GM23248 (cell line): ENCODE data around the gene CYB5A. TPM values are rescaled to one million over a fixed set of nuclear protein-coding genes. Genes with fewer than 3 reads are reported as not detected.

Source experiments
- DNase-seq: peaks from one replicate; pipeline ENCODE4 v3.0.0-alpha.2; 2015
- H2AFZ ChIP-seq: fragments of 200-600 bp; sonication (generic); 2 replicates; pipeline ENCODE4 v1.6.1; 2016; ENCODE audit warnings: antibody characterized with exemption
- H3F3A ChIP-seq: fragments of 200-600 bp; sonication (generic); 2 replicates; pipeline ENCODE4 v1.6.1; 2016; ENCODE audit warnings: mild to moderate bottlenecking, antibody characterized with exemption, mixed run types; ENCODE audit not compliant: insufficient read depth
- H3K27ac ChIP-seq: fragments of 200-600 bp; sonication (generic); 2 replicates; pipeline ENCODE4 v1.5.1; 2016; ENCODE audit warnings: mild to moderate bottlenecking
- H3K27me3 ChIP-seq: fragments of 200-600 bp; sonication (generic); replicated peaks from 2 replicates; pipeline ENCODE4 v1.6.1; 2016; ENCODE audit warnings: mild to moderate bottlenecking; ENCODE audit not compliant: insufficient read depth
- H3K36me3 ChIP-seq: fragments of 200-600 bp; sonication (generic); 2 replicates; pipeline ENCODE4 v1.6.1; 2016; ENCODE audit warnings: low read depth, mild to moderate bottlenecking
- H3K4me1 ChIP-seq: fragments of 200-600 bp; sonication (generic); 2 replicates; pipeline ENCODE4 v1.6.1; 2016; ENCODE audit warnings: mild to moderate bottlenecking; ENCODE audit not compliant: insufficient read depth
- H3K4me2 ChIP-seq: fragments of 200-600 bp; sonication (generic); one replicate; pipeline ENCODE4 v1.6.1; 2016; ENCODE audit warnings: mild to moderate bottlenecking; ENCODE audit not compliant: unreplicated experiment
- H3K4me3 ChIP-seq: fragments of 200-600 bp; sonication (generic); 2 replicates; pipeline ENCODE4 v1.5.1; 2016; ENCODE audit warnings: mild to moderate bottlenecking
- H3K79me2 ChIP-seq: fragments of 200-600 bp; sonication (generic); 2 replicates; pipeline ENCODE4 v1.6.1; 2016; ENCODE audit warnings: mild to moderate bottlenecking; ENCODE audit not compliant: insufficient read depth
- H3K9ac ChIP-seq: fragments of 200-600 bp; sonication (generic); 2 replicates; pipeline ENCODE4 v1.6.1; 2016; ENCODE audit warnings: mild to moderate bottlenecking
- H3K9me2 ChIP-seq: fragments of 200-600 bp; sonication (generic); 2 replicates; pipeline ENCODE4 v1.6.1; 2016; ENCODE audit warnings: mixed run types, mild to moderate bottlenecking, moderate library complexity; ENCODE audit not compliant: insufficient read depth
- H3K9me3 ChIP-seq: fragments of 200-600 bp; sonication (generic); one replicate; pipeline ENCODE4 v1.6.1; 2017; ENCODE audit warnings: low read depth
- H4K20me1 ChIP-seq: fragments of 200-600 bp; sonication (generic); 2 replicates; pipeline ENCODE4 v1.6.0; 2016; ENCODE audit not compliant: insufficient read depth
- EZH2 ChIP-seq: fragments of 200-600 bp; sonication (generic); IDR thresholded peaks from 2 replicates; pipeline ENCODE4 v1.6.1; 2018; ENCODE audit warnings: antibody characterized with exemption, mild to moderate bottlenecking; ENCODE audit not compliant: insufficient read depth, poor library complexity, severe bottlenecking
- EZH2phosphoT487 ChIP-seq: fragments of 200-600 bp; sonication (generic); IDR thresholded peaks from 2 replicates; pipeline ENCODE4 v1.6.1; 2018; ENCODE audit warnings: antibody characterized with exemption, moderate library complexity, mild to moderate bottlenecking, low read depth; ENCODE audit not compliant: insufficient read depth
- whole genome bisulfite sequencing, 2 experiments: methylation state at CpG; one replicate each; pipeline ENCODE4 v1.1.6; 2015 to 2017; ENCODE audit warnings: low lambda C conversion rate in 2 of 2, low coverage in 1 of 2; ENCODE audit errors: missing lambda C conversion rate in 2 of 2; 5-methylcytosine and 5-hydroxymethylcytosine counted together
- in situ Hi-C: fragments of 300-500 bp; cut with MboI; formaldehyde crosslinking; loops from 2 replicates; pipeline ENCODE4 v1.15.0; 2020
- polyA plus RNA-seq: library from polyadenylated mRNA; unstranded; fragments of >200 nt; fragmentation: Nextera tagmentation; extraction: Ambion mirVana; gene quantifications from 2 replicates; pipeline ENCODE4 v1.2.1, GENCODE V29; 2016
- total RNA-seq: library from RNA; depleted of rRNA; stranded (reverse); fragments of >200 nt; shearing (Covaris generic); gene quantifications from 2 replicates; pipeline ENCODE4 v1.2.3, GENCODE V29; 2014

Gene CYB5A
- total and polyA plus RNA-seq, 2 experiments from 2014 or later: 55.0 to 117 TPM

DNA sequence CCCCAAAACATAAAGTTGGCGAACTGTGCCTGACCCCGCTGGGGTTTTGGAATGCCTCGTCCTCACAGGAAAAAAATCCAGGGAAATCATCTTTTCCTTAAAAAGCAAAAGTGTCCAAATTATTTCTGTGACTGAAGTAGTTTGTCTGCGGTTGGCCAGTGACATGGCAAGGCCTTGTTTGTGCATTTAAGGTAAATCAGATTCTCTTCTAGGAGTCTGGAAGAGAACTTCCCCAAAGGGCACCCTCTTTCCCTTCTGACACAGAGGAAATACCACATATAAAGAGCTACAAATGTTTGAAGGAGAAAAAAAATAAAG lies 737 bp upstream of the CYB5A start:
- Histone ChIP-seq H3K9ac (peak overlapping the region; percentile 69), H3K4me2 (peak overlapping the region; percentile 81), H3K27ac (0 out of 2 replicates have a peak overlapping the region, but pooled peaks have one; percentile 0), H4K20me1 (no peaks in the 10 kb centered on the region), H2AFZ (peak overlapping the region; percentile 92), H3K27me3 (no peaks in the 10 kb centered on the region), H3K79me2 (no peaks in the 10 kb centered on the region), H3K9me3 (no peaks in the 10 kb centered on the region), H3K4me1 (peaks cover 23% of the 10 kb centered on the region), H3F3A (peaks cover 34% of the 10 kb centered on the region; the same call in 1 of the 2 replicates), H3K36me3 (no peaks in the 10 kb centered on the region), H3K4me3 (peak overlapping the region; percentile 81), H3K9me2 (no peaks in the 10 kb centered on the region)
- 13 to 19% methylated on average over 4 of the region's 4 CpGs for WGBS, 2 experiments
- in situ Hi-C loops: no loop called here
- TF ChIP-seq EZH2phosphoT487: no peak
- no peak for TF ChIP-seq EZH2
- no peak for DNase-seq

DNA sequence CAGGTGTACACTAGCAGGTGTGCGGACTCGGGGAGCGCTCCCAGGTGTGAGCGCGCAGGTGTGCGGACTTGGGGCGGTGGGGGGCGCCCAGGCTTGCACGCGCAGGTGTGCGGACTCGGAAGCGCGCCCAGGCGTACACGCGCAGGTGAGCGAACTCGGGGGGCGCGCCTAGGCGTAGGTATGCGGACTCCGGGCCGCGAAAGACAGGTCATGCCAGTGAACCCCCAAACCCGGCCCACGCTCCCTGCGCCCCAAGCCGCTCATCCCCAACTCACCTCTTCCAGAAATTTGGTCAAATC lies 342 bp downstream of the CYB5A start:
- H3K27ac ChIP-seq: no peak overlapping the region
- peak overlapping the region; percentile 81 for H3K4me2 ChIP-seq
- no peaks in the 10 kb centered on the region for H3K27me3 ChIP-seq
- in situ Hi-C loops: no loop called here
- H3K4me1 ChIP-seq: peaks cover 23% of the 10 kb centered on the region
- no peaks in the 10 kb centered on the region for H3K36me3 ChIP-seq
- H3K4me3 ChIP-seq: peak overlapping the region; percentile 81
- H2AFZ ChIP-seq: peak overlapping the region; percentile 92
- 1 to 7% methylated on average over 7 to 30 of the region's 30 CpGs for WGBS, 2 experiments
- no peak for TF ChIP-seq EZH2
- no peak for TF ChIP-seq EZH2phosphoT487
- DNase-seq: no peak
- H3F3A ChIP-seq: peaks cover 34% of the 10 kb centered on the region; the same call in 1 of the 2 replicates
- H4K20me1 ChIP-seq: no peaks in the 10 kb centered on the region
- no peaks in the 10 kb centered on the region for H3K9me2 ChIP-seq
- H3K9me3 ChIP-seq: no peaks in the 10 kb centered on the region
- no peaks in the 10 kb centered on the region for H3K79me2 ChIP-seq
- H3K9ac ChIP-seq: peak overlapping the region; percentile 55

DNA sequence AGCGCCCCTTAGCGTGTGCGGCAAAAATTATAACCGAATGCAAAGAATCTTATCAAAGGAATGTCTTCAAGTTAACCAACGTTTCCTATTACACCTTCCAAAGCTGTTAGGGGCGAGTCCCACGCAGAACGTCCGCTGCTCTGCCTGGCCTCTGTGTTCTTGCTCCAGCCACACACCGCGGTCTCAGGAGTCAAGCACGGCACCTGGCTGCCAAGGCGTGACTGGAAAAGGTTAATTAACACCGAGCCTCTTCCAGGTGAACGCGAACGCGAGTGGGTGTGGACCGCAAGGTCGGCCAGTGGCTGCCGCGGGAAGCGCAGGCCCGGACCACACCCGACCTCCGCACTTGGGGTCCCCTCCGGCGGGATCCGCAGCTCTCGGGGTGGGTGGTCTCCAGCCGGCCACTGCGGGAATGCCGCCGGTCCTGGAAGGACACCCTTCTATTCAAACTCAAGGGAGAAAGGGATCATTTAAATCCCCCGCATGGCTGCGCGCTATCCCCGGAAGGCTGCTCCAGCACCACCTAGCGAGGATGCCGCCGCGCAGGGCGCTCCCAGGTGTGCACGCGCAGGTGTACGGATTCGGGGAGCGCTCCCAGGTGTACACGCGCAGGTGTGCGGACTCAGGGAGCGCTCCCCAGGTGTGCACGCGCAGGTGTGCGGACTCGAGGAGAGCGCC lies 830 bp downstream of the CYB5A start:
- Histone ChIP-seq H2AFZ (peak overlapping the region; percentile 92; the same call in 1 of the 2 replicates), H3K79me2 (no peaks in the 10 kb centered on the region), H3K9me2 (no peaks in the 10 kb centered on the region), H3K36me3 (no peaks in the 10 kb centered on the region), H3F3A (peaks cover 34% of the 10 kb centered on the region; the same call in 1 of the 2 replicates), H3K27me3 (no peaks in the 10 kb centered on the region), H3K4me1 (peaks cover 25% of the 10 kb centered on the region), H3K4me3 (peak overlapping the region; percentile 81), H3K9me3 (no peaks in the 10 kb centered on the region), H4K20me1 (no peaks in the 10 kb centered on the region), H3K9ac (peak overlapping the region; percentile 55), H3K4me2 (peak overlapping the region; percentile 81), H3K27ac (no peak overlapping the region)
- in situ Hi-C loops: no loop called here
- TF ChIP-seq EZH2 (no peak), EZH2phosphoT487 (no peak)
- DNase-seq: no peak
- WGBS, 2 experiments: 24 to 26% methylated on average over 52 to 57 of the region's 57 CpGs

DNA sequence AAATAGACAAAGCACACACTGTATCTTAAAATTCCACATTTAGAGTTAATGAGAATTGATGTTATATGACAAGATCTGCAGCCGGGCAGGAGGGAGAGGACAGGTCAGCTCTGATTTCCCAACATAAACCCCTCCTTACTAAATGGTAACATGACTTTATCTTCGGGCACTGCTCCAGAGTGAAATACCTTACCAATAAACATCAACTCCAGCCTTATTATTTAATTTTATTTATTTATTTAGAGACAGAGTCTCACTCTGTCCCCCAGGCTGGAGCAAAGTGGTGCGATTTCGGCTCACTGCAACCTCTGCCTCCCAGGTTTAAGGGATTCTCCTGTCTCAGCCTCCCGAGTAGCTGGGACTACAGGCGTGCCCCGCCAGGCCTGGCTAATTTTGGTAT lies 1.7 kb downstream of the CYB5A start:
- no peaks in the 10 kb centered on the region for H3K9me3 ChIP-seq
- H2AFZ ChIP-seq: no peak overlapping the region
- no peak overlapping the region for H3K9ac ChIP-seq
- no peak overlapping the region for H3K4me3 ChIP-seq
- H3K27ac ChIP-seq: no peak overlapping the region
- H3K27me3 ChIP-seq: no peaks in the 10 kb centered on the region
- H3K9me2 ChIP-seq: no peaks in the 10 kb centered on the region
- H3K36me3 ChIP-seq: no peaks in the 10 kb centered on the region
- H3K4me2 ChIP-seq: no peak overlapping the region
- no peak for DNase-seq
- H4K20me1 ChIP-seq: no peaks in the 10 kb centered on the region
- H3K4me1 ChIP-seq: peaks cover 27% of the 10 kb centered on the region
- 87 to 89% methylated on average over 7 of the region's 7 CpGs for whole genome bisulfite sequencing, 2 experiments
- H3K79me2 ChIP-seq: no peaks in the 10 kb centered on the region
- no peak for TF ChIP-seq EZH2
- no peak for TF ChIP-seq EZH2phosphoT487
- in situ Hi-C loops: no loop called here
- H3F3A ChIP-seq: peaks cover 34% of the 10 kb centered on the region; the same call in 1 of the 2 replicates

DNA sequence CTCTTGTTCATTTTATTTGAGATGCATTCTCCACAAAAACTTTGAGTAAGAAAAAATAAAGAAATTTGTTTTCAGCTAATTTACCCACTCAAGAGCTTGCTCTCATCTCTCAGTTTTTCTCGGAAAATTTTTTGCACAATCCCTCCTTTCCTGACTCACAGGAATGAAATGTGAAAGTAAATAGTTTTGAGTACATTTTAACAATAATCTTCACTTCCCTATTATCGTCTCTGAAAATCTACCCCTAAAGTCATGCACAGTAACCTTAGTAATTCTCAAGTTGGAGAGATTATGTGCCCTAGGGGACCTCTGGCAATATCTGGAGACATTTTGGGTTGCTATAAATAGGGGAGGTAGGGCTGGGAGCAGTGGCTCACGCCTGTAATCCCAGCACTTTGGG lies 2.6 kb downstream of the CYB5A start:
- peak; percentile 64 for DNase-seq
- in situ Hi-C loops: no loop called here
- 2 to 3% methylated on average over 3 of the region's 3 CpGs for WGBS, 2 experiments
- H3F3A ChIP-seq: peaks cover 34% of the 10 kb centered on the region; the same call in 1 of the 2 replicates
- H3K27ac ChIP-seq: peak overlapping the region; percentile 48
- H3K4me1 ChIP-seq: peaks cover 27% of the 10 kb centered on the region
- H4K20me1 ChIP-seq: no peaks in the 10 kb centered on the region
- peak overlapping the region; percentile 79 for H2AFZ ChIP-seq
- no peaks in the 10 kb centered on the region for H3K9me2 ChIP-seq
- no peaks in the 10 kb centered on the region for H3K27me3 ChIP-seq
- H3K9ac ChIP-seq: no peak overlapping the region; the same call in 1 of the 2 replicates
- no peaks in the 10 kb centered on the region for H3K79me2 ChIP-seq
- H3K4me2 ChIP-seq: peak overlapping the region; percentile 76
- H3K9me3 ChIP-seq: no peaks in the 10 kb centered on the region
- no peak for TF ChIP-seq EZH2phosphoT487
- TF ChIP-seq EZH2: no peak
- H3K4me3 ChIP-seq: peak overlapping the region; percentile 52
- H3K36me3 ChIP-seq: no peaks in the 10 kb centered on the region
